Glomerular endothelial cell (primary cell): ENCODE measurements around the gene VSIG2. TPM values are rescaled to one million over a fixed set of nuclear protein-coding genes. Genes with fewer than 3 reads are reported as not detected.

Source experiments
- DNase-seq: peaks from one replicate; pipeline ENCODE4 v3.0.0-alpha.2; 2011; ENCODE audit warnings: low read depth, low spot score; ENCODE audit errors: extremely low read depth
- total RNA-seq: library from RNA; depleted of rRNA; stranded (reverse); fragments of >200 nt; gene quantifications from 2 replicates; pipeline ENCODE4 v1.2.3, GENCODE V29; 2015

VSIG2 gene
- total RNA-seq, 1 donor from 2014 or later, result 1.1 TPM

DNA sequence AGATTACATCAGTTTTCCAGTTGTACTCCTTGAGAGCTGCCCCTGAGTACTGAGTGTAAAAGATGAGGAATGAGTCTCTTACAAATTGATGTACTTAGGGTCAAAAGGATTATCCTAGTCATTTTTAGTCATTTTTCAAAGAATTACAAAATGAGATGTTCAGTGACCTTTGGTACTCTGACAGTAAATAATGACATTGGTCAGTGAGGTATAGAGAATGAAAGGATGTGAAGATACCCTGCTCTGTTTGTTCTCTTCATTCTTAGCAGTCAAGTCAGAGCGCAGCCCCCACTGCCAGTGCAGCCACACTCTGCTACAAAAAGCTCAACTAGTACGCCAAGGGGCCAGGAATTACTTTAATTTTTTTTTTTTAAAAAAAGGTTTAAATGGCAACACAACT, 14.1 kb upstream of the VSIG2 start:
- DNase-seq, result no peak

- no peak for DNase-seq
Measured at GRCh38 chr11:124763156-124763947, 11.3 kb upstream of the VSIG2 start.

GRCh38 chr11:124762624-124763155, 10.6 kb upstream of the VSIG2 start:
- no peak for DNase-seq

DNA sequence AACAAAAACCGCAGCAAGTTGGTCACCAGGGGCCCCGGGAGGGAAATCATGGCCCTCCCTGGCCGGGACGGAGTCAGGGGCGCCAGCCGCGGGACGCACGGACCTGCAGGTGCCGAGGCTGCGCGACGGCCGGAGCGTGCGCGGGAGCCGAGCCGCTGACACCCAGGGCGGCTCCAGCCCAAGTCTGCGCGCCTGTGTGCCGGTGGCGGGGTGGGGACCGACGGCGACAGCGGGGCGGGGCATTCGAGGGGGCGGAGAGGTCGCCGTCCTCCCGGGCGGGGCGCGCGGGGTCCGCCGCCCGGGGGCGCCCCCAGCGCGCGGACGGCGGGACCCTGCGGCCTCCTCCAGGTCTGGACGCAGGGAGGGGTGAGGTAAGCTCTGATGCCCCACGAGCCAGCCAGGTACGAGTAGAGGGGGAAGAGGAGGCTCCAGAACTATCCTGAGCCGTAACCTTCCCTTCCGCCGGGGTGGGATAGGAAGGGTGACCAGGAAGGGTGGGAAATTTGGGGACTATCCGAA, 10.1 kb upstream of the VSIG2 start, which contains the start of gene ESAM:
Gene ESAM (minus strand): TSS at position 186 of the 519 bp plus-strand sequence. CDS start 136 bp downstream, at position 50.
- no peak for DNase-seq

GRCh38 chr11:124761301-124762104, 9.4 kb upstream of the VSIG2 start:
- no peak for DNase-seq

DNA sequence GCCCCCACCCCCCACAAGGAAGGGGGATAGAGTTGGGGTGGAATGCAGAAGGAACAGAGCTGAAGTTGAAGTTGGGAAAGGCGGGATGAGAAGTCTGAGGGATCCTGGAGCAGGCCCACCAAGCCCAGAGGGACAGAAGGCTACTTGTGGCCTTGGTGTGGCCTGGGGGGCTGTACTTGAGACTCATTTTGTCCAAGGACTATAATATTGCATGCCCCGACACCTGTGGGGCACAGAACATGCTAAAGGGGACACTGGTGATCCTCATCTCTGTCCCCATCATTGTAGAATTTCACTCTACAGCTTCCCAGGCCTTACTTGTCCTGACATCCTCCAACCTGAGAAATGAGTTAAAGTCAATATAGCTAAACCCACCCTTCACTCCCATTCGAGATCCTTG, 8.8 kb upstream of the VSIG2 start:
- no peak for DNase-seq

DNA sequence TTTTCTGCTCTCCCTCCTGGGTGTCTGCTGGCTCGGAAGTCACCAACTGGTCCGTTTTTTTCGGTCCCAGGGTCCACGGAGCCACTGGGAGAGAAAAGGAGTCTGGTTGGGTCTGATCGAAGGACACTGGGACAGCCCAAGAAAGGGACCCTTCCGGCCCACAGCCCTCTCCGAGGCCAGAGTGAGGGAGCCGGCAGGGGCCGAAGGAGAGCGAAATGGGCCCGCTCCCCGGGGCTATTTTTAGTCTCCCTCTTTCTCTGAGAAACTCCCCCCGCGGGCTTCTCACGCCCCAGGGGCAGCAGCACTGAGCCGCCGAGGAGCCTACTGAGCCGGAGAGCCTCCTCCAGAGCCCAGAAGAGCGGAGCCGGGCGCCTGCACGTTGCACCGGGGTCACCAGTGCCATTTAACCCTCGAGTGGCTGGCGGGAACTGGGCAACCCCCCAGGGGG, 8.2 kb upstream of the VSIG2 start:
- DNase-seq, result no peak

DNA sequence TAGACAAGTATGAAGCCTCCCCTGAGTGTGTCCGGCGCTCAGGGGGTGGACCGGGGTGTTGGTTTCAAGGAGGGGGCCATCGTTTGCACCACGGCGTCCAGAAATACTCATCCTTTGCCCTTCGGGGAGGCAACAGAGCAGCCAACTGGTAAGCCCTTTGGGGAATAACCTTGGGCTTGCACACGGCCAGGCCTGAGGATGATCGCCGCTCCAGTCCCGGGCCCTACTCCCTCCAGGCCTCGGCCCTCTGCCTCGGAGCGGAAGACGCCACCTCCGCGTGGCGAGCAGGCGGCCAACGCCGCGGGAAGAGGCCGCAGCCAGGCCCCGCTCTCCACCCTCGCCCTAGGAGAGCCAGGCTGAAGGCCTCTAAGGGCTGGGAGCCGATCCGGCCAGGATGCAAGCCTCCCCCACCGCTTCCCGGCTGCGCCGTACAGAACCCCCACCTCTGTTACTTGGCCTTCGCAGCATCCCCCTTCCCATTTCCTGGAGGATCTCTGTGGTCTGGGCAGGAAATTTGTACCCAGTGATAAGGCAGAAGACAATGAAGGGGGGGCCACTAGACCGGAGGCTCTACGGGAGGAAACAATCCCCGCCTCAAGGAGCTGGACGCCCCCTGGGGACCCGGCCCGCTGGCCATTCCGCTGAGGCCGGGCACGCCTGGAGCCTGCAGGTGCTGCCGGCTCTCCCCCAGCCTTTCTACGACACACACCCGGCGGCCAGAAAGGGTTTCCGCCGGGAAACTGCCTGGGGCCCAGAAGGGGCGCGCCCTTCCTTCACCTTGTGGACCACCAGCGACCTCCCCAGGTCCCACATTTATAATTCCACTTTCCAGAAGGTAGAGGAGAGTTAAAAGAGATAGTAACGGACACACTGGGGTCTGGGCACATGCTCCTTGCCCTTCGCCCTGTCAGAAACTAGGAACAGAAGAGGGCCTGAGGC, 7.5 kb upstream of the VSIG2 start:
- DNase-seq, result peak; percentile 93

GRCh38 chr11:124758355-124759265, 6.6 kb upstream of the VSIG2 start:
- no peak for DNase-seq

DNA sequence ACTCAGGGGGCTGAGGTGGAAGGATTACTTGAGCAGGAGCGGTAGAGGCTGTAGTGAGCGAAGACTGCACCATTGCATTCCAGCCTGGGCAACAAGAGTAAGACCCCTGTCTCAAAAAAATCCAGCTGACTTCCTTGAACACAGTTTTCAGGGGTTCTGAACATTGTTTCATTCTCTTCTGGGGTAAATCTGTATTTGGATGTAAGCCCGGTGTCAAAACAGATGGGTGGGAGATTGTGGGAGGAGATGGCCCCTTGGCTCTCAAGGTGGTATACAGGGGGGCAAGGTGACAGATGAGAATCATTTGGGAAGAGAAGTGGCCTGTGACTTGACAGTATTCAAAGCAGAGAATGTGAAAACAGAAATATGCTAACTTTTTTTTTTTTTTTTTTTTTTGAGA, 5.3 kb upstream of the VSIG2 start:
- no peak for DNase-seq

DNA sequence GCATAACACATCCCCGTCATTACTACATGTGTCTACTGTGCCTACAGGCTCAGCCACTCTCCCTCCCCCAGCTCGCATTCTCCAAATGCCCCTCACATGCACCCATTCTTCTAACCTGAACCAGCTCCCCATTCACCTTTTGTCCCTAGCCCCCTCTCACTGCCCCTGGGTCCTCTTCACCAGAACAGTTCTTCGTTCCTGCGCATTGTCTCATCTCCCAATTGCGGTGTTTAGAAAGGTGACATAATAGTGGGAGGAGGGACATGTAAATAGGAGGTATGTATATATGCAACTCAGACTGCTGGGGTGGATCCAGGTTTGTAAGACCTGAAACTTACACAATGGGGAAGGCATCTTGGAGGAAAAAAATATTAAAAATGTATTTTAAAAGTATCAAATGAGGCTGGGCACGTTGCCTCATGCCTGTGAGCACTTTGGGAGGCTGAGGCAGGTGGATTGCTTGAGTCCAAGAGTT, 4.7 kb upstream of the VSIG2 start:
- DNase-seq, result no peak

GRCh38 chr11:124756033-124756752, 4.1 kb upstream of the VSIG2 start:
- DNase-seq, result no peak

- DNase-seq, result no peak
Measured at GRCh38 chr11:124754710-124755109, 2.7 kb upstream of the VSIG2 start.

GRCh38 chr11:124754309-124754708, 2.3 kb upstream of the VSIG2 start:
- DNase-seq, result no peak

- DNase-seq, result no peak
Measured at GRCh38 chr11:124753624-124754023, 1.6 kb upstream of the VSIG2 start.

DNA sequence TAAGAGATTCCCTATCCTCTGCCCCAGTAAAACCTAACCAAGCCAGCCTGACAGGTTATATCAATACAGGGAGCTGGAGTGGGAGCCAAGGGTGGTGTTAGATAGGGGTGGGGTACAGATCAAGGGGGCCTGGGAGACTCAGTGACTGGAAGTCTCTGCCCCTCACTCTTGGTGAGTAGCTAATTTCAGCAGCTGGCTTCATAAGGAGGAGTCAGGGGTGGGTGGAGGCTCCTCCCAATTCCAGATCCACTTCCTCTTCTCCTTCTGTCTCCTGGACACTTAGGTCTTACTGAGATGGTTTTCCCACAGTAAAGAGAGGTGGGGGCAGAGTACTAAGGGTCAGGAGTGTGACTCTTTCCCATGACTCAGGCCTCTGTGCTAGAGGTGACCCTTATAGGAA, 1.1 kb upstream of the VSIG2 start:
- no peak for DNase-seq

DNA sequence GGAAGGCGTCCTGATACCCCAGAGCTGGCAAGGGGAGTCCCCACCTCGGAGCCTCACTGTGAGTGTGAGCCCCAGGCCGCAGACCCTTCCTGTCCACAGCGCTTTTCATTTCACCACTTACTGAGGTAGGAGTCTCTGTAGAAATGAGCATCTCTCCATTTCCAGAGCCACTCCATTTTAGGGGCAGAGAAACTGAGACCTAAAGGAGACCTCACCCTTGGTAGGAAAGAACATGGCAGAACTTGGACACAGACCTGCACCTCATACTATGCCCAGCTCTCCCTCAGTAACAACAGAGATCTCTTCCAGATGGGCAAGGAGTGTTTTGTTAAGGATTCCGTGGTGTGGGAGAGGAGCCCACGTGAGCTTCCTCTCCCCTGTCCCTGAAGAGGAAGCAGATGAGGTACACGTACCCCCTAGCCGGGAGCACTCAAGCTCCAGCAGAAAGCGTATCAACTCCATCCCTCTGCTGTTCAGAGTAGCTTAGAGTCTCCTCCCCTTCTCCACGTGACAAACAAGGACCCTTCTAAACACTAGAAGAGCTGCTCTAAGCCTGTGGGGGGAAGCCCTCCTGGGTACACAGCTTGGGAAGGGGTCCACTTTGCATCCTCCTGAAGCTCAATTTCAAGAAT, 532 bp upstream of the VSIG2 start:
- no peak for DNase-seq

- DNase-seq, result no peak
Measured at GRCh38 chr11:124751391-124751740, 689 bp downstream of the VSIG2 start.
